Naive thymus-derived CD4-positive, alpha-beta T cell (primary cell): ENCODE measurements around the gene FGFR4. TPM values are rescaled to one million over a fixed set of nuclear protein-coding genes. Genes with fewer than 3 reads are reported as not detected.

Experiments used
- ATAC-seq: fragments of 150-1000 bp; cut with Tn5 transposase; 2 replicates; pipeline ENCODE4 v1.10.0; 2021; ENCODE audit warnings: mild to moderate bottlenecking, moderate library complexity
- CTCF ChIA-PET: fragments of 350-600 bp; sonication (Branson Sonifier 250); formaldehyde crosslinking; loops from one replicate; lab custom pipeline; 2021; ENCODE audit warnings: antibody characterized with exemption; lab: Charles Lee
- POLR2A ChIA-PET: fragments of 350-600 bp; sonication (Branson Sonifier 250); formaldehyde crosslinking; loops from one replicate; lab custom pipeline; 2021; ENCODE audit warnings: antibody characterized with exemption, inconsistent platforms; lab: Charles Lee
- DNase-seq, 9 donors: peaks; one replicate each; pipeline versions ENCODE4 v3.0.0 to v3.0.0-alpha.2; 2020 to 2022; ENCODE audit warnings: mixed read lengths in 1 of 9
- H3K27ac ChIP-seq: one replicate; pipeline ENCODE4 v1.7.0; 2013; ENCODE audit warnings: mild to moderate bottlenecking, low read depth, low read length, moderate library complexity
- H3K27me3 ChIP-seq, 2 donors: one replicate each; pipeline ENCODE4 v1.7.0; 2013; ENCODE audit warnings: low read length in 2 of 2, mild to moderate bottlenecking in 2 of 2, moderate library complexity in 2 of 2; ENCODE audit not compliant: control insufficient read depth in 2 of 2, insufficient read depth in 2 of 2
- H3K36me3 ChIP-seq, 3 experiments: 1 replicate in 2 of 3; 2 replicates in 1 of 3; pipeline ENCODE4 v1.7.0; 2013; ENCODE audit warnings: low read length in 3 of 3, mild to moderate bottlenecking in 3 of 3, moderate library complexity in 1 of 3; ENCODE audit not compliant: insufficient read depth in 3 of 3, control insufficient read depth in 2 of 3
- H3K4me1 ChIP-seq, 2 donors: one replicate each; pipeline ENCODE4 v1.7.0; 2013; ENCODE audit warnings: low read length in 2 of 2, mild to moderate bottlenecking in 2 of 2, moderate library complexity in 1 of 2; ENCODE audit not compliant: control insufficient read depth in 2 of 2, insufficient read depth in 2 of 2
- H3K4me3 ChIP-seq: 2 replicates; pipeline ENCODE4 v1.7.0; 2013; ENCODE audit warnings: mild to moderate bottlenecking, low read length
- H3K9me3 ChIP-seq, 3 experiments: 1 replicate in 2 of 3; 2 replicates in 1 of 3; pipeline ENCODE4 v1.7.0; 2013; ENCODE audit warnings: low read length in 3 of 3; ENCODE audit not compliant: control insufficient read depth in 2 of 3
- H3K27ac Mint-ChIP-seq, 9 donors: one replicate each; pipeline ENCODE4 v1.8.0; 2020 to 2022; ENCODE audit warnings: mixed read lengths in 9 of 9, mild to moderate bottlenecking in 8 of 9, moderate library complexity in 5 of 9, inconsistent platforms in 2 of 9
- H3K27me3 Mint-ChIP-seq, 5 donors: one replicate each; pipeline ENCODE4 v1.8.0; 2021 to 2022; ENCODE audit warnings: mixed read lengths in 5 of 5, mild to moderate bottlenecking in 1 of 5
- H3K36me3 Mint-ChIP-seq, 5 donors: one replicate each; pipeline ENCODE4 v1.8.0; 2020 to 2022; ENCODE audit warnings: mixed read lengths in 5 of 5, mild to moderate bottlenecking in 3 of 5, inconsistent platforms in 1 of 5
- H3K4me1 Mint-ChIP-seq, 7 donors: one replicate each; pipeline ENCODE4 v1.8.0; 2020 to 2022; ENCODE audit warnings: mixed read lengths in 7 of 7, mild to moderate bottlenecking in 3 of 7, inconsistent platforms in 1 of 7
- H3K4me3 Mint-ChIP-seq, 10 donors: one replicate each; pipeline ENCODE4 v1.8.0; 2020 to 2022; ENCODE audit warnings: mild to moderate bottlenecking in 10 of 10, mixed read lengths in 10 of 10, moderate library complexity in 6 of 10, inconsistent platforms in 2 of 10
- H3K9me3 Mint-ChIP-seq, 11 donors: one replicate each; pipeline ENCODE4 v1.8.0; 2020 to 2022; ENCODE audit warnings: mixed read lengths in 11 of 11, mild to moderate bottlenecking in 4 of 11, inconsistent platforms in 1 of 11, moderate library complexity in 1 of 11
- intact Hi-C, 2 donors: fragments of 100-400 bp; cut with micrococcal nuclease; formaldehyde crosslinking; loops; one replicate each; pipeline ENCODE4 v1.15.1; 2023
- polyA plus RNA-seq, 2 donors: library from polyadenylated mRNA; unstranded; fragments of 300-500 nt; fragmentation: Illumina TruSeq; gene quantifications; one replicate each; pipeline ENCODE4 v1.2.3, GENCODE V29; 2021
- total RNA-seq, 6 experiments: library from RNA in 5 of 6; stranded (reverse) in 5 of 6; gene quantifications; 1 replicate in 5 of 6; 2 replicates in 1 of 6; pipeline ENCODE4 v1.2.3 and lab custom pipeline; 2021 to 2026

Gene FGFR4
- total and polyA plus RNA-seq, 7 experiments from 2014 or later: 0.20 to 3.6 (median 1.4) TPM

- no peak for ATAC-seq
- intact Hi-C loops: no loop called here
- H3K4me1 ChIP-seq: no peaks in the 10 kb centered on the region
- Mint-ChIP-seq H3K27ac (no peak overlapping the region), H3K9me3 (no peaks in the 10 kb centered on the region), H3K4me3 (no peak overlapping the region), H3K27me3 (peaks cover 0 to 6% (median 3%) of the 10 kb centered on the region in 5 donors), H3K4me1 (peaks cover 0 to 2% (median 0%) of the 10 kb centered on the region in 7 donors), H3K36me3 (no peaks in the 10 kb centered on the region)
- POLR2A ChIA-PET: no interaction called here
- H3K4me3 ChIP-seq: no peak overlapping the region
- DNase-seq: no peak
- H3K27ac ChIP-seq: no peak overlapping the region
- no peaks in the 10 kb centered on the region for H3K9me3 ChIP-seq
- CTCF ChIA-PET: no interaction called here
- H3K27me3 ChIP-seq: no peaks in the 10 kb centered on the region
- H3K36me3 ChIP-seq: no peaks in the 10 kb centered on the region
Observed at GRCh38 chr5:177093803-177094202, 7.1 kb downstream of the FGFR4 start.

- POLR2A ChIA-PET: no interaction called here
- ATAC-seq: no peak
- H3K36me3 ChIP-seq: no peaks in the 10 kb centered on the region
- CTCF ChIA-PET: interaction anchor here (1.2 kb wide), 1 partner anchor 23 kb away, joined by 3 read pairs; no protein-coding TSS in a partner anchor
- Mint-ChIP-seq H3K36me3 (no peaks in the 10 kb centered on the region), H3K9me3 (no peaks in the 10 kb centered on the region), H3K27ac (no peak overlapping the region), H3K4me1 (peaks cover 0 to 2% (median 0%) of the 10 kb centered on the region in 7 donors), H3K27me3 (peaks cover 0 to 6% (median 0%) of the 10 kb centered on the region in 5 donors), H3K4me3 (no peak overlapping the region)
- H3K4me3 ChIP-seq: no peak overlapping the region
- no peaks in the 10 kb centered on the region for H3K9me3 ChIP-seq
- no peak for DNase-seq
- no peak overlapping the region for H3K27ac ChIP-seq
- no peaks in the 10 kb centered on the region for H3K4me1 ChIP-seq
- H3K27me3 ChIP-seq: no peaks in the 10 kb centered on the region
- intact Hi-C loops: no loop called here
Observed at GRCh38 chr5:177094224-177095087, 7.7 kb downstream of the FGFR4 start.

GRCh38 chr5:177095088-177095669 lies 8.5 kb downstream of the FGFR4 start:
- Histone ChIP-seq H3K9me3 (no peaks in the 10 kb centered on the region), H3K36me3 (no peaks in the 10 kb centered on the region), H3K27ac (no peak overlapping the region), H3K27me3 (no peaks in the 10 kb centered on the region), H3K4me1 (no peaks in the 10 kb centered on the region), H3K4me3 (no peak overlapping the region)
- peaks cover 0 to 9% (median 0%) of the 10 kb centered on the region in 5 donors for H3K27me3 Mint-ChIP-seq
- H3K27ac Mint-ChIP-seq: no peak overlapping the region
- DNase-seq (no peak), ATAC-seq (no peak)
- H3K9me3 Mint-ChIP-seq: no peaks in the 10 kb centered on the region
- H3K4me1 Mint-ChIP-seq: peaks cover 0 to 2% (median 0%) of the 10 kb centered on the region in 7 donors
- ChIA-PET POLR2A (no interaction called here), CTCF (interaction anchor here (1.2 kb wide), 1 partner anchor 24 kb away, joined by 3 read pairs; no protein-coding TSS in a partner anchor)
- intact Hi-C loops: no loop called here
- no peaks in the 10 kb centered on the region for H3K36me3 Mint-ChIP-seq
- H3K4me3 Mint-ChIP-seq: no peak overlapping the region

- ChIA-PET POLR2A (no interaction called here), CTCF (no interaction called here)
- Mint-ChIP-seq H3K4me3 (no peak overlapping the region), H3K9me3 (no peaks in the 10 kb centered on the region), H3K27me3 (peaks cover 0 to 8% (median 0%) of the 10 kb centered on the region in 5 donors), H3K27ac (no peak overlapping the region), H3K36me3 (no peaks in the 10 kb centered on the region), H3K4me1 (peaks cover 0 to 2% (median 0%) of the 10 kb centered on the region in 7 donors)
- no peaks in the 10 kb centered on the region for H3K27me3 ChIP-seq
- H3K9me3 ChIP-seq: no peaks in the 10 kb centered on the region
- ATAC-seq (no peak), DNase-seq (no peak)
- no peak overlapping the region for H3K4me3 ChIP-seq
- no peaks in the 10 kb centered on the region for H3K4me1 ChIP-seq
- no peaks in the 10 kb centered on the region for H3K36me3 ChIP-seq
- intact Hi-C loops: no loop called here
- no peak overlapping the region for H3K27ac ChIP-seq
Observed at GRCh38 chr5:177096162-177097015, 9.7 kb downstream of the FGFR4 start.

GRCh38 chr5:177097016-177097985 lies 10.6 kb downstream of the FGFR4 start:
- DNase-seq (no peak), ATAC-seq (no peak)
- no peaks in the 10 kb centered on the region for H3K9me3 Mint-ChIP-seq
- H3K27me3 Mint-ChIP-seq: peaks cover 0 to 8% (median 0%) of the 10 kb centered on the region in 5 donors
- Histone ChIP-seq H3K4me3 (no peak overlapping the region), H3K9me3 (no peaks in the 10 kb centered on the region), H3K27ac (no peak overlapping the region), H3K27me3 (no peaks in the 10 kb centered on the region), H3K4me1 (no peaks in the 10 kb centered on the region), H3K36me3 (no peaks in the 10 kb centered on the region)
- no peak overlapping the region for H3K27ac Mint-ChIP-seq
- no peaks in the 10 kb centered on the region for H3K36me3 Mint-ChIP-seq
- no peak overlapping the region for H3K4me3 Mint-ChIP-seq
- POLR2A ChIA-PET: no interaction called here
- H3K4me1 Mint-ChIP-seq: peaks cover 0 to 2% (median 0%) of the 10 kb centered on the region in 7 donors
- CTCF ChIA-PET: interaction anchor here (0.6 kb wide), 1 partner anchor 48 kb away, joined by 3 read pairs; no protein-coding TSS in a partner anchor
- intact Hi-C loops: no loop called here

GRCh38 chr5:177098120-177098469 lies 11.4 kb downstream of the FGFR4 start:
- no peaks in the 10 kb centered on the region for H3K9me3 Mint-ChIP-seq
- Histone ChIP-seq H3K4me3 (no peak overlapping the region), H3K4me1 (no peaks in the 10 kb centered on the region), H3K9me3 (no peaks in the 10 kb centered on the region), H3K27ac (no peak overlapping the region), H3K27me3 (no peaks in the 10 kb centered on the region), H3K36me3 (no peaks in the 10 kb centered on the region)
- H3K36me3 Mint-ChIP-seq: no peaks in the 10 kb centered on the region
- ATAC-seq: no peak
- peaks cover 0 to 8% (median 0%) of the 10 kb centered on the region in 5 donors for H3K27me3 Mint-ChIP-seq
- ChIA-PET POLR2A (no interaction called here), CTCF (interaction anchor here (0.6 kb wide), 1 partner anchor 49 kb away, joined by 3 read pairs; no protein-coding TSS in a partner anchor)
- no peak overlapping the region for H3K4me3 Mint-ChIP-seq
- intact Hi-C loops: no loop called here
- no peak overlapping the region for H3K27ac Mint-ChIP-seq
- no peak for DNase-seq
- peaks cover 0 to 2% (median 0%) of the 10 kb centered on the region in 7 donors for H3K4me1 Mint-ChIP-seq
